HG02938 (cell line): ENCODE measurements around the gene LGR6.
A peak's percentile ranks its signal among the peaks of the same experiment; 100 is the strongest.
"Not testable (repeated sequence)": the region's sequence is repeated elsewhere in the genome, so short reads cannot be mapped to it uniquely, and the experiment has no call there.

Source experiments
- ATAC-seq: cut with Tn5 transposase; IDR thresholded peaks from one replicate; pipeline ENCODE4 v1.9.1; 2021; ENCODE audit warnings: mild to moderate bottlenecking, moderate library complexity; ENCODE audit not compliant: unreplicated experiment

Gene LGR6

DNA sequence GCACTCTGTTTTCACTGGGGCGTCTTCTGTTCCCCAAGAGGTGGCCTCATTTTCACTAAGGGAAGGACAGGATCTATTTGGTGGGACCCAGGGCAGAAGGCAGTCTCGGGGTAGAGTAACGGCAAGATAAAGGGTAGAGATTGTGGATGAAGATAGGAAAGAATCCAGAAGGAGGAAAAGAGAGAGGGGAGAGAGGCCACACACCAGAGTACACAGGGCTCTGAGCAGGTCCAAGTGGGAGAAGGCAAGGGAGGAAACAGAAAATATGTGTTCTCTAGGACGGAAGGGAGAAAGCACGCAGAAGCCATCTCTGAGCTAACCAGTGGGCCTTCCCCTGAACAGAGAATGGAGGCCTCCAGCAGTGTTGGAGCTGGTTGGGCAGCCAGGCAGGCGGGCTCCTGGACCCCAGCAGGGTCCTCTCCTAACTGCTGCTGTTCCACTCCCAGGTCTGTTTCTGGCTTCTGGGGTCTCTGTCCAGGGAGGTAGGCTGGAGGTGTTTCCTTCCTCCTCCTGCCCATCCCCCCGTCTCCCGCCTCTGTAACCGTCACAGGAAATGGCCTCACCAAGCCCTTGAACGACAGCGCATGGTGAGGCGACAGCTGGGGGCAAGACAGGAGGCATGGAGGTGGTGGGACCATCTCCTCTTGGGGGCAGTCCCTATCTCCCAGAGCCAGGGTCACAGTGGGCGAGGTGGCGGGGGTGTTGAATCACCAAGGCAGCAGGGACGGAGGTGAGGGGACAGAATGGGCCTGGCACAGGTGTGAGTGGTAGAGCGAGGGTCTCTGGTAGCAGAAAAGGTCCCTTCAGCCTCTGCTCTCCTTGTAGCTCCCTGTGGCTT, 33.8 kb upstream of the LGR6 start:
- ATAC-seq, result no peak

DNA sequence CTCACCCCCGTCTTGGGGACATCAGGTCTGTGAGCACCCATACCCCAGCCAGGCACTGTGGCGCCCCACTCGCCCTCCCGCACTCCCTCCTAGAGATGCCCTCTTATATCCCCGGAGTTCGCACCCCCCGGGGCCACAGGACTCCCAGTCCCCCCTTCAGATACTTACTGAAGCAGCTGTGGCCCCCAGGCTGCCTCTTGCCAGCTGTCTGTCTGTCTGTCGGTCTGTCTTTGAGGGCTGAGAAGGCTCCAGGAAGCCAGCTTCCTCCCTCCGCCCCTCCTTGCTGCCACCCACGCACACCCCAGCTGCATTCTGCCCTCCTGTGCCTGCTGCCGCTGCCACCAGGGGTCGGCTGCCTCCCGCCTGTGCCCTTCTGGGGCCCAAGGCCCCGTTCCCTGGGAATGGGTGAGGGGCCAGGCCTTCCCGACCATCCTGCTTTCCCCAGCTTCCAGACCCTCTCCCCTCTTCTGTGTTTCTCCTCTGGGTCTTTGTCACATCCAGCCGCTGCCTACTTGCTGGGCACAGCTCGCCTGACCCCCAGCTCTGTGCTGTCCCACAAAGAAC, 33.1 kb upstream of the LGR6 start, which contains the start of gene PTPN7:
TSS of gene PTPN7 (minus strand) at position 226 of the 564 bp plus-strand sequence. CDS start 1,200 bp downstream, outside the sequence.
- no peak for ATAC-seq

DNA sequence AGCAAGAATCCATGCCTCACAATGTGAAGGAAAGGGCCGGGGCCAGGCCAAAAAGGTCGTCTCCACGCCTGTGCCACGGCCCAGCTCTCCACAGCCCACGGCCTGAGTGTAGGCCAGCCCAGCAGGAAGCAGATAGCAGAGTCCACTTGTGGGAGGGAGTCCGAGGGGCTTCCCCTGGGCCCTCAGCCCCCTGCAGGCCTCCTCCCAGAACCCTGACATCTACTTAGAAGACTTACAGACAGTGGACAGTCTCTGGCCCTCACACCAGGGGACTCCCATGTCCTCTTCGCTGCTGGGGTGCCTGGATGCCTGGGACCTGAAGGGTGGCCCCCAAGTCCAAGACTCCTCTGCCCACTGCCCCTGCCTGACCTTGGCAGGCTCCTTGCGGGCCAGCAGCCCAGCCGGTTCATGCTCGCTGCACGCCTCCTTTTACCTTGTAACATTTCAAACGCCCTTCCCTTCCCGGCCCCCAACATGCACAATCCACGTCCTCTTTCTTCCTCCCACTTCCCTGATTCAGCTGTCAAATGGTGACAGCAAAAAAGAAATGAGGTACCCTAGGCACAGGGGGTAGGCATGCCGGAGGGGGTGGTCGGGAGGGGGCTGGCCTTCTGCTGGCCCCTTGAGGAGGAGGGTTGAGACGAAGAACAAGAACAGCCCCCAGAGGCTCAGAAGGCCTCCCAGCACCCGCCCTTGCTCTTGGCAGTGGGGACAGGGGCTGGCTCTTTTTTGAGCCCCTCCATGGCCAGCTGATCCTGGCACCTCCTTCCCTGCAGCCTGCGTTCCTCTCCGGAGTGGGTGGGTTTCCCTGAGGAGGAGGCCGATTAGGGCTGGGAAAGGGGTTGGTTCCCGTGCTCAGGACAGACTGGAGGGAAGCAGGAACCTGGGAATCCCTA, 32.2 kb upstream of the LGR6 start:
- no peak for ATAC-seq

DNA sequence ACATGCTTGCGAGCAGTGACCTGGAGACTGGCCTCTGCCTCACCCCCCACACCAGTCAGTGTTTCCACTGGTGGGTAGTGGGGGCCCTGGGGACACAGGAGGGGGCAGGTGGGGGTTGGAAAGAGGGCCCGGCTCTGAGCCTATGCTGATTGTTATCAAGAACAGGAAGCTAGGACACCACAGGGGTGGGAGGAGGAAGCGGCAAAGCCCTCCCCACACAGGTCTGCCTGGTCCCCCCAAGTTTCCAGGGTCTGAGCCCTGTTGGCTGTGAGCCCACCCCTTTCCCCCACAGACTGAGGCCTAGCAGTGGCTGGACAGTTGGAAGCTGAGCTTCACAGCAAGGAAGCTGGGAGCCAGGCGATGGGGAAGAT, 31.6 kb upstream of the LGR6 start:
- no peak for ATAC-seq

DNA sequence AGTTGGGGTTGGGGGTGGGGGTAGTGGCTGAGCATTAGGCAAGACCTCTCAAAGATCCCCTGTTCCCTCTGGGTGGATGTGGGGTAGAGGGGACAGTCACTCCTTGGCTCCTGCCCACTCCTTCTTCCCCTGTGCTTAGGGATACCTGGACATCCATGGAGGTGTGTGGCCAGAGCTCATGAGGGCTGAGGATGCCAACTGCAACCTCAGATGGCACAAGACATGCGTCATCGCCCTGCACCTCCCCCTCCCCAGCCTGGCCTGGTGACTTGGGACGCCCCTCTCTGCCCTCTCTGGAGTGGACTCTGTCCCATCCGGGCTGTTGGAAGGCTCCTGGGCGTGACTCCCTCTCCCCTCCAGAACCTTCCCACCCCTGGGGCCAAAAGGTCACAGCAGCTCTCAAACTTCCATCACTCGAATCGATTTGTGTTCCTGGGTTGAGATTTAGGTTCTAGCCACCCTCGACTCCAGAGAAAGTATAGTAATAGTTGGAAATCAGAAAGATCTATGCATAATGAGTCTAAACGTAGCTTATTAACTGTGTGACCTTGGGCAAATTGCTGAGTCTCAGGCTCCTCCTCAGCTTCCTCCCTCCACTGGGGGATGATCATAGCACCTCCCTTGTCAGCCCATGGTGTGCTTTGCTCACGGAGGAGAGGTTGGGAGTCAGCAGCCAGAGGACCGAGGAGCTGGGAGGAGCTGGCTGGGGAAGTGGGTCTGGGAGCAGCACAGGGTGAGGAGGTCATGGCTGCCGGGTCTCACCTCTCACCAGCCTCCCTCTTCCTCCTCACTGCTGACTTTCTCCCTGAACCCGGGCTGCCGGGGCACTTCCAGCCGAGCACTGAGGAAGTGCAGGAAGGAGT, 30.9 kb upstream of the LGR6 start:
- no peak for ATAC-seq

DNA sequence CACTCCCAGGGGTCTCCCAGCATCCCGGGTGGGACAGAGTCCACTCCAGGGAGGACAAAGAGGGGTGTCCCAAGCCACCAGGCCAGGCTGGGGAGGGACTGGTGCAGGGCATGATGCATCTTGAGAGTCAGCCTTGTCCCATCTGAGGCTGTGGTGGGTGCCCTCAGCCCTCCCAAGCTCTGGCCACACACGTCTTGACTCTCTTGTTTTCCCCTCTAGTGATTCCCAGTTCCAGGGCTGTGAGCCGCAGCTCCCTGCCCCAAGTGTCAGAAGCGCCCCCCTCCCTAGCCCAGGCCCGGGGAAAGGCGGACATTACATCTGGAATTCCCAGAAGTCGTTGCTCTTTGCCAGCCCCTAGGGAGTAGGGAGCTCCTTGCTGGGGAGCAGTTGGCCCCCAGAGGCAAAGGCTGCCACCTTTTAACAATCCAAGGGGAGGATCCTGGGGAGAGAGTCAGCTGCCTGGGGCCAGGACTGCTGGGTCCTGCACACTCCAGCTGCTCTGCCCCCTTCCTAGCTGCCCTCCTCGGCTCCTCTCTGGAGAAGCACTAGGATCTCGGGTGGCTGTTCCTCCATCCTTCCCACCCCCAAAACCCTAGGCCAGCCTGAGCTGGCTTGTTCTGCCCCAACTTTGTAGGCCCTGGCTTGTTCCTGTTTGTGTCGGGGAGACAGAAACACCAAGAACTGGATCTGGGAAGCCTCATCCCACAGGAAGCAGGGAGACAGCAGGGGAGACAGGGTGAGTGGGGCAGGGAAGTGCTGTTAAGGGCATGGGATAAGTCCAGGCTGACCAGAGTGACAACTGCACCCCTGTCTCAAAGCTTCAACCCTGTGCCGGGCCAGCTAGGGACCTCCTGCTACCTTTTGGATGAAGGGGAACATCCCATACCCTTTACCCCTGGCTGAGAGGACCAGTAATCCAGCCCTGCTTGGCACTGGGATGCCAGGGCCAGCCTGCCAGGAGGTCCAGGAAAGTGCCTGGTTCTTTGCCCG, 30.0 kb upstream of the LGR6 start:
- ATAC-seq, result no peak

DNA sequence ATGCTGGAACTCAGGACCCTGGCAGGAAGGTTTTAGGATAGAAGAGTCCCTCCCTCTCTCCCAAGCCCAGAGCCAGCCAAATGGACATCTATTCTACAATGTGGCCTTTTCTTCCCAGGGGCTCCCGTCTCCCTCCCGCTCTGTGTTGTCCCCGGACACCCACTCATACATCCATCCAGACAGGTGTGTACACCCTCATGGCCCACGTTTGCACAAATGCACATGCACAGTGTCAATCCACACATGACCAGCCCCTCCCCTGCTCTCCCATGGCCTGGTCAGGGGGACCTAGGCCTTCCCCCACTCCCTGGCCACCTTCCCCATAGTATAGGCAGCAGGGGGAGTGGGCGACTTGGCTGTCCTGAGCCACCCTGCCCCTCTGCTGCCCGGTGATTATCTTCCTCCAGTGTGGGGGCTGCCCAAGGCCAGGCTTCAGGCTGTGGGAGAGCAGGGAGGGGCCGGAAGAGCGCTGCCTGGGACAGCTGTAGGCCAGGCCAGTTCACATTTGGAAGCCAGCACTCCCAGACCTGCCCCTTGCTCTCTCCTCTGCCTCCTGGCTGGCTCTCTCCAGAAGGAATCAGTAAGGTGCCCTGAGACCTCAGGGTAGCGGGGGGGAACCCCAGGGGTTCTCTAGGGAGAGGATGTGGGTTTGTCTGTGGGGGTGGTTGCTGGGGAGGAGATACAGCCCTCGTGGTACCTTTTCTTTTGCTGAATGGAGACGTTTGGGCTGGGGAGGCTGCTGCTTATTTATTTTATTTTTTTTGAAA, 29.1 kb upstream of the LGR6 start:
- ATAC-seq, result peak; percentile 47

DNA sequence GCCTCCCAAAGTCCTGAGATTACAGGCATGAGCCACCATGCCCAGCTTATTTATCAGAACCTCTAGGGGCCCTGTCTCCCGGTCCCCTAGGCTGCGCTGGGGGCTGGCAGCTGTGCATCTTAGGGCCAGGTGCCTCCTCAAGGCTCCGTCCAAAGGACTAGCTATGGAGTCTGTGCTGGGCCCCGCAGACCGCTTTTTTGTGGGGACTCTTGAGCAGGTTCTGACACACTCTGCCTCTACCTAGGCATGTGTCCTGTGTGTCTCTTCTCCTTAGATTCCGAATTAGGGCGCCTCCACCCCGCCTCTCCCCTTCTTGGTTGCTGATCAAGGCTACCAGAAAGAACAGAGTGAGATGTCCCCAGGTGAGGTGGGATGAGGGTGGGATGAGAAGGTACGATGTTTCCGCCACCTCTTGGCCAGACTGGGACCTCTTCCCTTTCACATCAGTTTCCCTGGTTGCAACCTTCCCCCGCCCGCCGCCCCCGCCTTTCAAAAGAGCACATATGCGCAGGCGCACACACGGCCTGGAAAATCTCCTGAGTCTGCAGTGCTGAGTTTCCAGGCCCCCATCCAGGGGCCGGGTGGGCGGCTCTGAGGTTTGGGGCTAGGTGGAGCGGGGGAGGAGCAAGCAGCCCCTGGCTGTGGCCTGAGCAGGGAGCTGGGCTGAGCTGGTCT, 28.2 kb upstream of the LGR6 start:
- ATAC-seq, result no peak

DNA sequence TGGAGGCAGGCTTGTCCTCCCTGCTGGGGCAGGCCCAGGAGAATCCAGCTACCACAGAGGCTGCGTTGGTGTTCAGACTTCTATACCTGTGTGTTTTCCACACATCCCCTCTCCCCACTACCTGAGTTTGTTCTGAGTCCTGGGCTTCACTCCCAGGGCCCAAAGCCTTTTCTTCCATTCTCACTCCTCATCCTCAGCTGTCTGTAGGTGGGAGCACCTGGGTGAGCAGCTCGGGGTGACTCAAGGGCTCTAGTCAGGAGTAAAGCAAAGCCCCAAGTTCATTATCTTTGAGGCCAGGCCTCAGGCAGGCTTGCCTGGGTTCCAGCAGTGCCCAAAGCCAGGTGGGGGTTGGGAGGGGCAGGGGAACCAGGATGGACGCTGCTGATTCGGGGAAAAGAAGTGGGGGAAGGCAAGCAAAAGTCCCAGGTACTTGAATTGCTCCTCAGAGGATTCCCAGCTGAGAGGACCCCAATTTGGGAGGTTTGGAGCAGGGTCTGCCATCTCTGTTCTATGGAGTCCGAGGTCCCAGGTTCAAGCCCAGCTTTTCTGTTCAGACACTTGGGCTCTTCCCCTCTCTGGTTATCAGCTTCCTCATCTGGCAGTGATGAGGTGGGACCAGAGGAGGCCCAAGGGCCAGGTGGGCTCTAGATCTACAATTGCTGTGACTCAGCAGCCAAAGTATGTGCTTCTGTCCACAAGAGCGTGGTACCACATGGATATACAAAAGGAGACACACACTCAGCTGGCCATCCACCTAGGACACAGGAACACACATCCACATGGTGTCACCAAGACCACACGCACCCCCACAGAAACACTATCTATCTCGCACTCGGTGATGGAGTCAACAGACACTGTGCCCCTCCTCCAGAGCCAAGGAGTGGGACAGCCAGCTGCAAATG, 27.4 kb upstream of the LGR6 start:
- no peak for ATAC-seq

DNA sequence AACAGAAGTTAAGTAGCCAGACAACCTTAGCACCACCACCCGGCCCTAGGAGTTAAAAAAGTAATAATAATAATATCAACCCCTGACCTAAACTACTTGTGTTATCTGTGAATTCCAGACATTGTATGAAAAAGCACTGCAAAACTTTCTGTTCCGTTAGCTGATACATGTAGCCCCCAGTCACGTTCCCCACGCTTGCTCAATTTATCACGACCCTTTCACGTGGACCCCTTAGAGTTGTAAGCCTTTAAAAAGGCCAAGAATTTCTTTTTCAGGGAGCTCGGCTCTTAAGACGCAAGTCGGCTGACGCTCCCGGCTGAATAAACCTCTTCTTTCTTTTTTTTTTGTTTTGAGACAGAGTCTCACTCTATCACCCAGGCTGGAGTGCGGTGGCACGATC, 26.5 kb upstream of the LGR6 start:
- ATAC-seq, result not testable (repeated sequence)

DNA sequence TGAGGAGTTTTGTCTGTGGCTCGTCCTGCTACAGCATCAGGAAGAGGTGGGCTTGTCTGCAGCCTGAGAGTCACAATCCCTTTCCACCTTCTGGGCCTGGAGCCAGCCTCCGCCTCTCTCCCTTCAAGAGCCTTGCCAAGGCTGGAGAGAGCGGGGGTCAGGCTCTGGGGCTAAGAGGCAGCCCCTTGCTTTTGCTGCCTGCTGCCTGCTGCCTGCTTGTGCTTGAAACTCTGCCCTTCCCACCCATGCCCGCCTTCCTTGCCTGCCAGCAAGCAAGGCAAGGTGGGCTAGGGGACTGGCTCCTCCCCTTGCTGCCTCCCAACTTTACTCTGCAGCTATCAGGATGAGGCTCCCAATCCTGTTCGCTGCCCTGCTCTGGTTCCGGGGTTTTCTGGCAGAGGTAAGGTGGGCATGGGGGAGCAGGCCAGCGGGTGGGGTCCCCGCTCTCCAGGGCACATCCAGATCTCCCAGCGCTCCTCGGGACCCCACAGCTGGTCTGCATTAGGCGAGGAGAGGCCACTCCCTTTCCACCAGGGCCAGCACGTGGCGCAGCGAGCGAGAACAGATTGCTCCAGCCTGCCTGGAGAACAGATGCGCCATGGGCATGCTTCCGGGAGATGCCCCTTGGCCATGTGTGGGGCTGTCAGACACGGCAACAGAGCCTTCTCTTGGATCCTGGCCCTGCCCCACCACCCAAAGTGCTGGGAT, 25.7 kb upstream of the LGR6 start:
- ATAC-seq, result no peak

DNA sequence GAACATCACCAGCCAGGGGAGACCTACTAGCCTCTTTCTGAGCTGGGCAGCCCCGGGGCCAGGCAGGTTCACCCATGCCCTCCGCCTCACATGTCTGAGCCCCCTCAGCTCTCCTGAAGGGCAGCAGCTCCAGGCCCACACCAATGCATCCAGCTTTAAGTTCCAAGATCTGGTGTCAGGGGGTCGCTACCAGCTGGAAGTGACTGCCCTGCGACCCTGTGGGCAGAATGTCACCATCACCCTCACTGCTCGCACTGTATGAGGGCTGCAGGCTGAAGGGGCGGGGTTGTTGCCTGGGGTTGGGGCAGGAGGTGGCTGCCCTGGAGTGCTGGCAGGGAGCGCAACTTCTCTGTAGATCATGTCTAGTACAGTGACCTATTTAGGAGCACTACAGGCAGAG, 24.7 kb upstream of the LGR6 start:
- no peak for ATAC-seq

DNA sequence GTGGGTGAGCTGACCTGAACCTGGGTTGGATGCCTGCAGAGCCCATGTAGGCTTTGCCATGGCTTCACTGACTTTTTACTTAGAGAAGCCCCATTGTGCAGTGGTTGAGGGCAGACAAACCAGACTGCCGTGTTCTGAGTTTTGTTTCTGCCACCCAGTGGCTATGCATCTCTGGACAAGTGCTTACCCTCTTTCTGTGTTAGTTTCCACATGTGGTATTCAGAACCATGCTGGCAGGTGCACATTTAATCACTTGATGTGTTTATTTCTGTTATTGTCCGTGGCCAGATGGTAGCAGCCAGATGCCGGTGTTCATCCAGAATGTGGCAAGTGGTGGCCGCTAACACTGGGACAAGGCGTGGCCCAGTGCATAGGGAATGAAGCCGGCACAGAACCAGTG, 22.9 kb upstream of the LGR6 start:
- ATAC-seq, result no peak

DNA sequence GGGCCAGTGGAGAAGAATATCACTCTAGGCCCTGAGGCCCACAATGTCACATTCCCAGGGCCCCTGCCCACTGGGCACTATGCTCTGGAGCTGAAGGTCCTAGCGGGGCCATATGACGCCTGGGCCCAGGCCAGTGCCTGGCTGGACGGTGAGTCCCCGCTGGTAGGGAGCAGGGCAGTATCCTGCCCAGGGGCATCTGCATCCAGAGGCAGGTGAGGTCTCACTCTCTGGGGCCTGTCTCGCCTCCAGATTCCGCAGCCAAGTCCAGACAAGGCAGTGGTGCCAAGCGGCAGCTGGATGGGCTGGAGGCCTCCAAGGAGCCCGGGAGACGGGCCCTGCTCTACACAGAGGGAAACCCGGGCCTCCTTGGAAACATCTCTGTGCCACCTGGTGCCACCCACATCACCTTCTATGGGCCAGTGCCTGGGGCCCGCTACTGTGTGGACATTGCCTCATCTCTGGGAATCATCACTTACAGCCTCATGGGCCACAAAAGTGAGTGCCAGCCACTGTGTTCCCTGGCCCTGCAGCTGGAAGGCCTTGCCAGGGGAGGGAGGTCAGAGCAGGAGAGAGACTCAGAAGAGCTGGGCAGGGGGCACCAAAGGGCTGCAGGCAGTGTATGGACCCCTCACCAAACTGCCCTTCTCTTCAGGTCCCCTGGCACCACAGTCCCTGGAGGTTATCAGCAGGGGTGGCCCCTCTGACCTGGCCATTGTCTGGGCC, 22.1 kb upstream of the LGR6 start:
- no peak for ATAC-seq

DNA sequence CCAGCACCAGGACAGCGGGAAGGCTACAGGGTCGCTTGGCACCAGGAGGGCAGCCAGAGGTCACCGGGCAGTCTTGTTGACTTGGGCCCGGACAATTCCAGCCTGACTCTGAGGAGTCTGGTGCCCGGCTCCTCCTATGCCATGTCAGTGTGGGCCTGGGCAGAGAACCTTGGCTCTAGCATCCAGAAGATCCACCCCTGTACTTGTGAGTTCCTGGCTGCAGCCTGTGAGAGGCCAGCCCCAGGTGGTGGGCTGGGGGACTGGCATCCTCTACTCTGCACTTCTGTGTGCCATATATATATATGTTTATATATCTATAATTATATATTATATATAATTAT, 21.6 kb upstream of the LGR6 start:
- ATAC-seq, result no peak

DNA sequence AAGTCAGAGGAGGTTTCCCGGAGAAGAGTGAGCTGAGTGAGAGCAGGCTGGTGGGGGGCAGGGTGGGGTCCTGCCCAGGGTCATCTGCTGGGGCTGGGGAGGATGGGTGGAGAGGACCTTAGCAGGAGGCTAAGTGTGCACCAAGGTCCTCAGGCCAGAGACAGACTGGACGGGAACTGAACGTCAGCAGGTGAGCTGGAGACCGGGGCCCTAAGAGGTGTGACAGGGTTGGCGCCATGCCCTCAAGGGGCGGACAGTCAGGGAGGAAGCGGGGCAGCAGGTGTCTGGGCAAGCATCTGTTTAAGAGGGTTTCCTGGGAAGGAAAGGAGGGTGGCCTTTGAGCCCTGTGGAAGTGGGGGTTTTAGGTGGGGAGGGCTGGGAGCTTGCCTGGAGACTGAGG, 19.6 kb upstream of the LGR6 start:
- ATAC-seq, result no peak
